Esophagus squamous epithelium (tissue), 5 donors: ENCODE results near the gene ADRA2B. TPM values are rescaled to one million over a fixed set of nuclear protein-coding genes. Genes with fewer than 3 reads are reported as not detected.

Experiments used
- DNase-seq: peaks from one replicate; lab custom pipeline; 2025; lab: John Stamatoyannopoulos, UW
- H3K27ac ChIP-seq, 4 donors: fragments of 200-600 bp; sonication (generic); one replicate each; pipeline ENCODE4 v1.5.1; 2016 to 2019; ENCODE audit warnings: mild to moderate bottlenecking in 1 of 4
- H3K27me3 ChIP-seq, 4 donors: fragments of 200-600 bp; sonication (generic); 1 replicate in 3 of 4; 2 replicates in 1 of 4; pipeline versions ENCODE4 v1.5.1 to v1.6.0; 2017 to 2021; ENCODE audit warnings: antibody characterized with exemption in 1 of 4
- H3K36me3 ChIP-seq, 3 donors: fragments of 200-600 bp; sonication (generic); one replicate each; pipeline ENCODE4 v1.5.1; 2016 to 2019
- H3K4me1 ChIP-seq, 3 donors: fragments of 200-600 bp; sonication (generic); one replicate each; pipeline ENCODE4 v1.5.1; 2017 to 2019
- H3K4me3 ChIP-seq, 4 donors: fragments of 200-600 bp; sonication (generic); 1 replicate in 3 of 4; 2 replicates in 1 of 4; pipeline ENCODE4 v1.5.1; 2016 to 2019; ENCODE audit warnings: mild to moderate bottlenecking in 2 of 4, moderate library complexity in 1 of 4
- H3K9me3 ChIP-seq, 3 donors: fragments of 200-600 bp; sonication (generic); one replicate each; pipeline ENCODE4 v1.5.1; 2016 to 2019
- CTCF ChIP-seq, 6 experiments: fragments of 450-650 bp in 4 of 6; fragments of 200-600 bp in 2 of 6; sonication (generic) in 2 of 6; IDR thresholded peaks; one replicate each; pipeline ENCODE4 v1.5.1; 2016 to 2019; ENCODE audit warnings: antibody characterized with exemption in 6 of 6, mild to moderate bottlenecking in 4 of 6, moderate library complexity in 4 of 6
- POLR2A ChIP-seq, 4 donors: fragments of 450-650 bp; IDR thresholded peaks; one replicate each; pipeline ENCODE4 v1.6.1; 2017; ENCODE audit warnings: antibody characterized with exemption in 4 of 4, mild to moderate bottlenecking in 4 of 4, moderate library complexity in 3 of 4
- WGBS, 2 donors: methylation state at CpG; one replicate each; pipeline ENCODE4 v1.1.5; 2018; 5-methylcytosine and 5-hydroxymethylcytosine counted together
- intact Hi-C: fragments of 100-400 bp; cut with DNase I; formaldehyde crosslinking; loops from one replicate; pipeline ENCODE4 v1.15.0; 2022
- total RNA-seq, 4 donors: library from RNA; depleted of rRNA; stranded (reverse); fragments of >200 nt; gene quantifications; one replicate each; pipeline ENCODE4 v1.1.0, GENCODE V29; 2016
- donor health status: DM: yes; HTN: yes; CAD: no.

ADRA2B gene
- total RNA-seq, 4 donors from 2014 or later: 0.04 to 1.2 (median 0.38) TPM; not detected in 1

- Histone ChIP-seq H3K36me3 (no peaks in the 10 kb centered on the region), H3K4me1 (peaks cover 0 to 24% (median 0%) of the 10 kb centered on the region in 3 donors), H3K4me3 (no peak overlapping the region), H3K27ac (no peak overlapping the region), H3K27me3 (peaks cover 0 to 39% (median 0%) of the 10 kb centered on the region in 4 donors), H3K9me3 (no peaks in the 10 kb centered on the region)
- 72 to 75% methylated on average over 3 to 7 of the region's 9 CpGs for WGBS, 2 donors
- TF ChIP-seq POLR2A (IDR thresholded peaks at IDR 0.05) (no peak), CTCF (IDR thresholded peaks at IDR 0.05) (no peak)
- intact Hi-C loops: no loop called here
- DNase-seq: no peak
These were observed 18.8 kb upstream of the ADRA2B start for GRCh38 chr2:96135171-96135570.

- TF ChIP-seq CTCF (IDR thresholded peaks at IDR 0.05) (no peak), POLR2A (IDR thresholded peaks at IDR 0.05) (no peak)
- Histone ChIP-seq H3K9me3 (no peaks in the 10 kb centered on the region), H3K4me3 (no peak overlapping the region), H3K36me3 (no peaks in the 10 kb centered on the region), H3K27me3 (peaks cover 0 to 39% (median 0%) of the 10 kb centered on the region in 4 donors), H3K4me1 (peaks cover 0 to 21% (median 0%) of the 10 kb centered on the region in 3 donors), H3K27ac (no peak overlapping the region)
- WGBS, 2 donors: 83 to 91% methylated on average over 5 to 7 of the region's 11 CpGs
- intact Hi-C loops: no loop called here
- DNase-seq: no peak
These were observed 18.1 kb upstream of the ADRA2B start for GRCh38 chr2:96134421-96134820.

GRCh38 chr2:96131813-96132745 lies 15.7 kb upstream of the ADRA2B start:
- intact Hi-C loops: no loop called here
- 90 to 92% methylated on average over 12 to 13 of the region's 26 CpGs for WGBS, 2 donors
- DNase-seq: no peak

GRCh38 chr2:96131152-96131812 lies 14.9 kb upstream of the ADRA2B start:
- Histone ChIP-seq H3K4me3 (no peak overlapping the region), H3K27ac (no peak overlapping the region), H3K36me3 (no peaks in the 10 kb centered on the region), H3K4me1 (no peaks in the 10 kb centered on the region), H3K9me3 (no peaks in the 10 kb centered on the region), H3K27me3 (peaks cover 0 to 24% (median 0%) of the 10 kb centered on the region in 4 donors)
- TF ChIP-seq POLR2A (IDR thresholded peaks at IDR 0.05): no peak
- no peak for TF ChIP-seq CTCF (IDR thresholded peaks at IDR 0.05)
- 68 to 82% methylated on average over 7 to 9 of the region's 10 CpGs for WGBS, 2 donors
- DNase-seq: no peak
- intact Hi-C loops: no loop called here

More at GRCh38 chr2:96131813-96132745, 15.7 kb upstream of the ADRA2B start:
- Histone ChIP-seq H3K9me3 (no peaks in the 10 kb centered on the region), H3K27ac (no peak overlapping the region), H3K4me3 (no peak overlapping the region), H3K4me1 (no peaks in the 10 kb centered on the region), H3K36me3 (no peaks in the 10 kb centered on the region), H3K27me3 (peaks cover 0 to 27% (median 0%) of the 10 kb centered on the region in 4 donors)
- TF ChIP-seq CTCF (IDR thresholded peaks at IDR 0.05) (no peak), POLR2A (IDR thresholded peaks at IDR 0.05) (no peak)

GRCh38 chr2:96130483-96130882 lies 14.1 kb upstream of the ADRA2B start:
- H3K9me3 ChIP-seq: no peaks in the 10 kb centered on the region

More at GRCh38 chr2:96130483-96130882, 14.1 kb upstream of the ADRA2B start:
- no peak overlapping the region for H3K27ac ChIP-seq
- H3K4me1 ChIP-seq: no peaks in the 10 kb centered on the region
- intact Hi-C loops: no loop called here
- no peak for DNase-seq
- H3K27me3 ChIP-seq: peaks cover 0 to 19% (median 0%) of the 10 kb centered on the region in 4 donors
- no peak for TF ChIP-seq CTCF (IDR thresholded peaks at IDR 0.05)
- TF ChIP-seq POLR2A (IDR thresholded peaks at IDR 0.05): no peak
- no peak overlapping the region for H3K4me3 ChIP-seq
- 88 to 97% methylated on average over 4 of the region's 4 CpGs for WGBS, 2 donors
- H3K36me3 ChIP-seq: no peaks in the 10 kb centered on the region
